ENCODE results near the gene CCDC136. TPM values are rescaled to one million over a fixed set of nuclear protein-coding genes. Genes with fewer than 3 reads are reported as not detected.

CCDC136 gene
- total RNA-seq, 4 donors from 2014 or later, result 0.61 to 15.8 (median 9.3) TPM

GRCh38 chr7:128755819-128756476 lies 35.8 kb upstream of the CCDC136 start:
- in situ Hi-C loops (cut with MboI; ENCODE audit: low sequenced_read_pairs in 4 of 4) (no loop called here), intact Hi-C loops (cut with DNase I; ENCODE audit: low total_unique reads) (no loop called here)
- no peaks in the 10 kb centered on the region for H3K9me3 ChIP-seq
- no peak overlapping the region for H3K4me3 ChIP-seq
- H3K27me3 ChIP-seq, result no peaks in the 10 kb centered on the region
- DNase-seq (peak; percentile 25 to 31), ATAC-seq (peak; percentile 89 to 92)
- TF ChIP-seq POLR2A (IDR thresholded peaks at IDR 0.05), result peak; percentile 14 to 61
- TF ChIP-seq, protein P1, sequence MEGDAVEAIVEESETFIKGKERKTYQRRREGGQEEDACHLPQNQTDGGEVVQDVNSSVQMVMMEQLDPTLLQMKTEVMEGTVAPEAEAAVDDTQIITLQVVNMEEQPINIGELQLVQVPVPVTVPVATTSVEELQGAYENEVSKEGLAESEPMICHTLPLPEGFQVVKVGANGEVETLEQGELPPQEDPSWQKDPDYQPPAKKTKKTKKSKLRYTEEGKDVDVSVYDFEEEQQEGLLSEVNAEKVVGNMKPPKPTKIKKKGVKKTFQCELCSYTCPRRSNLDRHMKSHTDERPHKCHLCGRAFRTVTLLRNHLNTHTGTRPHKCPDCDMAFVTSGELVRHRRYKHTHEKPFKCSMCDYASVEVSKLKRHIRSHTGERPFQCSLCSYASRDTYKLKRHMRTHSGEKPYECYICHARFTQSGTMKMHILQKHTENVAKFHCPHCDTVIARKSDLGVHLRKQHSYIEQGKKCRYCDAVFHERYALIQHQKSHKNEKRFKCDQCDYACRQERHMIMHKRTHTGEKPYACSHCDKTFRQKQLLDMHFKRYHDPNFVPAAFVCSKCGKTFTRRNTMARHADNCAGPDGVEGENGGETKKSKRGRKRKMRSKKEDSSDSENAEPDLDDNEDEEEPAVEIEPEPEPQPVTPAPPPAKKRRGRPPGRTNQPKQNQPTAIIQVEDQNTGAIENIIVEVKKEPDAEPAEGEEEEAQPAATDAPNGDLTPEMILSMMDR (IDR thresholded peaks at IDR 0.05 in 4 of 5, conservative IDR thresholded peaks at IDR 0.05 in 1 of 5), result no peak
- H3K36me3 ChIP-seq, result peaks cover 0 to 27% of the 10 kb centered on the region in 2 donors
- H3K27ac ChIP-seq, result peak overlapping the region; percentile 75 to 89 (median 77)
- H3K4me1 ChIP-seq, result peaks cover 30 to 37% of the 10 kb centered on the region in 2 donors

- DNase-seq (no peak), ATAC-seq (no peak)
- Histone ChIP-seq H3K4me1 (peaks cover 22 to 28% of the 10 kb centered on the region in 2 donors), H3K9me3 (no peaks in the 10 kb centered on the region), H3K27me3 (no peaks in the 10 kb centered on the region), H3K27ac (peak overlapping the region; percentile 75 to 89 (median 77)), H3K4me3 (no peak overlapping the region), H3K36me3 (peaks cover 0 to 31% of the 10 kb centered on the region in 2 donors)
- in situ Hi-C loops (cut with MboI; ENCODE audit: low sequenced_read_pairs in 4 of 4), result no loop called here
- intact Hi-C loops (cut with DNase I; ENCODE audit: low total_unique reads), result no loop called here
- TF ChIP-seq, protein P1 (IDR thresholded peaks at IDR 0.05 in 4 of 5, conservative IDR thresholded peaks at IDR 0.05 in 1 of 5), result no peak
- TF ChIP-seq POLR2A (IDR thresholded peaks at IDR 0.05), result no peak
Observed at GRCh38 chr7:128757203-128757602, 34.6 kb upstream of the CCDC136 start.

DNA sequence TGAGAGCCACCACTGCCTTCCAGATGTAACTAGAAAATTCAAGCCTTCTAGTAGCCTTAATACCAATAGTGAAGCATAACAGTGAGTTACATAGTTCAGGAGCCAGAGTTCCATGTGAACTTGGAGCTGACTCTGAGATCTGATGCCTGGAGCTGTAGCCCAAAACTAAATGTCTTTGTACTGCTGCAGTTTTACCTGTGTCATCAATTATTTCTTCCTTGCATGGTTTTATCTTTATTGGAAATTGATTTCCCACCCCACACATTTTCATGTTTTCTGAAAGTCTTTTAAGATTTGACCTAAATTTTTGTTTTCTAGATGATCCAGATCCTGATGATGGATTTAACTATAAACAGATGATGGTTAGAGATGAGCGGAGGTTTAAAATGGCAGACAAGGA lies 33.2 kb upstream of the CCDC136 start:
- peak overlapping the region in 2 of 4 donors; percentile 10 to 89 for H3K27ac ChIP-seq
- intact Hi-C loops (cut with DNase I; ENCODE audit: low total_unique reads), result no loop called here

GRCh38 chr7:128759242-128759641 lies 32.5 kb upstream of the CCDC136 start:
- intact Hi-C loops (cut with DNase I; ENCODE audit: low total_unique reads) (no loop called here), in situ Hi-C loops (cut with MboI; ENCODE audit: low sequenced_read_pairs in 4 of 4) (no loop called here)
- DNase-seq, result no peak
- Histone ChIP-seq H3K4me3 (no peak overlapping the region), H3K27me3 (no peaks in the 10 kb centered on the region), H3K4me1 (peaks cover 20 to 27% of the 10 kb centered on the region in 2 donors), H3K36me3 (peaks cover 0 to 27% of the 10 kb centered on the region in 2 donors), H3K9me3 (no peaks in the 10 kb centered on the region), H3K27ac (peak overlapping the region in 2 of 4 donors; percentile 10 to 89)
- TF ChIP-seq, protein P1 (IDR thresholded peaks at IDR 0.05 in 4 of 5, conservative IDR thresholded peaks at IDR 0.05 in 1 of 5), result no peak
- no peak for TF ChIP-seq POLR2A (IDR thresholded peaks at IDR 0.05)
- no peak for ATAC-seq

More for the DNA sequence above, 33.2 kb upstream of the CCDC136 start:
- H3K27me3 ChIP-seq, result no peaks in the 10 kb centered on the region
- peaks cover 20 to 27% of the 10 kb centered on the region in 2 donors for H3K4me1 ChIP-seq
- H3K9me3 ChIP-seq, result no peaks in the 10 kb centered on the region
- in situ Hi-C loops (cut with MboI; ENCODE audit: low sequenced_read_pairs in 4 of 4), result no loop called here
- no peak for TF ChIP-seq POLR2A (IDR thresholded peaks at IDR 0.05)
- TF ChIP-seq, protein P1 (IDR thresholded peaks at IDR 0.05 in 4 of 5, conservative IDR thresholded peaks at IDR 0.05 in 1 of 5), result no peak
- DNase-seq (no peak), ATAC-seq (no peak)
- peaks cover 0 to 31% of the 10 kb centered on the region in 2 donors for H3K36me3 ChIP-seq
- H3K4me3 ChIP-seq, result no peak overlapping the region
